ENCODE results near the gene OR5C1.

DNA sequence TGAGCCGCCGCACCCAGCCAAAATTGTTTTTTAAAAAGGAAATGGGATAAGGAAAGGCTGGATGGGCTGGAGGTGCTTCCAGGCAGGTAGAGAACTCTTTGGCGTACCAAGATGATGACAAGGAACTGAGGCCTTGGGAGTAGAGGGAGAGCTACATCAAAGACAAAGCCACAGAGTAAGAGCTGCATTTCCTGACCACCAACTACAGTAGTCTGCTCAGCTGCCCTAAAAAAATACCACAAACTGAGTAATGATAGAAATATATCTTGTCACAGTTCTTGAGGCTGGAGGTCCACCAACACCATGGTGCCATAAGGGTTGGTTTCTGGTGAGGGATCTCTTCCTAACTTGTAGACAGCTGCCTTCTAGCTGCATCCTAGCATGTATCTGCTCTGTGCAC lies 19.4 kb downstream of the OR5C1 start:
- TF ChIP-seq, protein P1, sequence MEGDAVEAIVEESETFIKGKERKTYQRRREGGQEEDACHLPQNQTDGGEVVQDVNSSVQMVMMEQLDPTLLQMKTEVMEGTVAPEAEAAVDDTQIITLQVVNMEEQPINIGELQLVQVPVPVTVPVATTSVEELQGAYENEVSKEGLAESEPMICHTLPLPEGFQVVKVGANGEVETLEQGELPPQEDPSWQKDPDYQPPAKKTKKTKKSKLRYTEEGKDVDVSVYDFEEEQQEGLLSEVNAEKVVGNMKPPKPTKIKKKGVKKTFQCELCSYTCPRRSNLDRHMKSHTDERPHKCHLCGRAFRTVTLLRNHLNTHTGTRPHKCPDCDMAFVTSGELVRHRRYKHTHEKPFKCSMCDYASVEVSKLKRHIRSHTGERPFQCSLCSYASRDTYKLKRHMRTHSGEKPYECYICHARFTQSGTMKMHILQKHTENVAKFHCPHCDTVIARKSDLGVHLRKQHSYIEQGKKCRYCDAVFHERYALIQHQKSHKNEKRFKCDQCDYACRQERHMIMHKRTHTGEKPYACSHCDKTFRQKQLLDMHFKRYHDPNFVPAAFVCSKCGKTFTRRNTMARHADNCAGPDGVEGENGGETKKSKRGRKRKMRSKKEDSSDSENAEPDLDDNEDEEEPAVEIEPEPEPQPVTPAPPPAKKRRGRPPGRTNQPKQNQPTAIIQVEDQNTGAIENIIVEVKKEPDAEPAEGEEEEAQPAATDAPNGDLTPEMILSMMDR (IDR thresholded peaks at IDR 0.05; ENCODE audit: poor library complexity) = no peak
- TF ChIP-seq EZH2phosphoT487 (IDR thresholded peaks at IDR 0.05; ENCODE audit: low read depth, severe bottlenecking, unreplicated experiment) (no peak), EZH2 (IDR thresholded peaks at IDR 0.05; ENCODE audit: borderline replicate concordance) (no peak)

All from hepatocyte (in vitro differentiated cells).